SK-N-MC (cell line): ENCODE measurements around the gene FILIP1L.

Experiments
- DNase-seq: peaks from one replicate; pipeline ENCODE4 v3.0.0-alpha.2; 2011; ENCODE audit warnings: low read depth, low spot score
- H3K27ac ChIP-seq: fragments of 200-600 bp; sonication (generic); 2 replicates; pipeline ENCODE4 v1.5.1; 2016; ENCODE audit warnings: mixed run types
- H3K36me3 ChIP-seq: fragments of 200-600 bp; sonication (generic); 2 replicates; pipeline ENCODE4 v1.6.1; 2017; ENCODE audit warnings: antibody characterized with exemption, low read length, mixed read lengths; ENCODE audit not compliant: insufficient read depth
- H3K4me3 ChIP-seq: fragments of 200-600 bp; sonication (generic); 2 replicates; pipeline ENCODE4 v1.5.1; 2016
- H3K9ac ChIP-seq: fragments of 200-600 bp; sonication (generic); 2 replicates; pipeline ENCODE4 v1.8.0; 2017; ENCODE audit warnings: mixed run types, mixed read lengths; ENCODE audit not compliant: insufficient read length
- H3K9me3 ChIP-seq: fragments of 200-600 bp; sonication (generic); 2 replicates; pipeline ENCODE4 v1.6.1; 2017; ENCODE audit warnings: low read depth, mild to moderate bottlenecking, antibody characterized with exemption, low read length, moderate library complexity, mixed read lengths
- EZH2 ChIP-seq: fragments of 200-600 bp; sonication (generic); IDR thresholded peaks from one replicate; pipeline ENCODE4 v1.6.1; 2017; ENCODE audit warnings: antibody characterized with exemption
- FOXP2 ChIP-seq: optimal IDR thresholded peaks from 2 replicates; pipeline ENCODE3; 2011; ENCODE audit warnings: mild to moderate bottlenecking, moderate library complexity; ENCODE audit not compliant: insufficient read depth; ENCODE audit errors: extremely low read length, control extremely low read depth
- POLR2AphosphoS5 ChIP-seq: IDR thresholded peaks from 2 replicates; pipeline ENCODE4 v1.6.1; 2012; ENCODE audit warnings: mild to moderate bottlenecking, low read depth, low read length, borderline replicate concordance

FILIP1L gene

DNA sequence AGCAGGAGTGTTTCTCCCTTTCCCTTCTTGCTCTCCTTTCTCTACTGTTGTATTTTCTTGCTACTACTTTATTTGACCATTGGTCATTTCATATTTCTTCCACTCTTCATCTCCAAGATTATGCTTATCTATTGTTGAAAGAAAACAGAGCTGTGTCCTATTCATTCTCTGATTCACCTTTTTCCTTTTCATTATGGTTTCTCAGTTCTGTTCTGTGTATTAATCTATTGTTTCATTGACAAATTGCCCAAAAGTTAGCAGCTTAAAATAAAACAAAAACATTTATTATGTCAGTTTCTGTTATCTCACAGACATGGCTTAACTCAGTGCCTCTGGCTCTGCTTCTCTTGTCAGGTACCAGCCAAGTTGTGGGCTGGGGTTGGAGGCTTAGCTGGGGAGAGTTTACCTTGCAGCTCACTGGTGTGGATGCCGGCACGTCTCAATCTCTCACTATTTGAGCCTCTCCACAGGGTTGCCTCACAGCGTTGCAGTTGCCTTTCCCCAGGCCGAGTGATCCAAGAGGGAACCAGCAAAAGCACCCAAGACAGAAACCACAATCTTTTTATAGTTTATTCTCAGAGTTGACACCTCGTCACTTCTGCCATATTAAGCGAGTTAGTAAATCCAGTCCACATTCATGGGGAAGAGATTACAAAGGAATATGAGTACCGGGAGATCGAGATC, 36.9 kb upstream of the FILIP1L start:
- no peak for DNase-seq
- TF ChIP-seq FOXP2 (no peak), POLR2AphosphoS5 (no peak)
- Histone ChIP-seq H3K9ac (no peak overlapping the region), H3K9me3 (no peaks in the 10 kb centered on the region; the same call in 1 of the 2 replicates), H3K4me3 (no peak overlapping the region), H3K36me3 (peaks cover 22% of the 10 kb centered on the region), H3K27ac (no peak overlapping the region)

GRCh38 chr3:100150473-100150872, 36.2 kb upstream of the FILIP1L start:
- Histone ChIP-seq H3K9ac (no peak overlapping the region), H3K9me3 (no peaks in the 10 kb centered on the region; the same call in 1 of the 2 replicates)
- no peak for DNase-seq

GRCh38 chr3:100149713-100150415, 35.6 kb upstream of the FILIP1L start:
- H3K9ac ChIP-seq, result no peak overlapping the region
- H3K9me3 ChIP-seq, result no peaks in the 10 kb centered on the region
- H3K36me3 ChIP-seq, result peaks cover 17% of the 10 kb centered on the region
- DNase-seq, result no peak
- TF ChIP-seq POLR2AphosphoS5 (no peak), FOXP2 (no peak), EZH2 (no peak)
- no peak overlapping the region for H3K4me3 ChIP-seq
- H3K27ac ChIP-seq, result no peak overlapping the region

More at GRCh38 chr3:100150473-100150872, 36.2 kb upstream of the FILIP1L start:
- TF ChIP-seq POLR2AphosphoS5 (no peak), EZH2 (no peak), FOXP2 (no peak)
- Histone ChIP-seq H3K36me3 (peaks cover 19% of the 10 kb centered on the region), H3K27ac (no peak overlapping the region), H3K4me3 (no peak overlapping the region)

- Histone ChIP-seq H3K4me3 (no peak overlapping the region), H3K9ac (no peak overlapping the region), H3K36me3 (peaks cover 15% of the 10 kb centered on the region), H3K27ac (no peak overlapping the region), H3K9me3 (no peaks in the 10 kb centered on the region)
- no peak for DNase-seq
- no peak for TF ChIP-seq FOXP2
These were observed 34.8 kb upstream of the FILIP1L start for GRCh38 chr3:100149130-100149529.

DNA sequence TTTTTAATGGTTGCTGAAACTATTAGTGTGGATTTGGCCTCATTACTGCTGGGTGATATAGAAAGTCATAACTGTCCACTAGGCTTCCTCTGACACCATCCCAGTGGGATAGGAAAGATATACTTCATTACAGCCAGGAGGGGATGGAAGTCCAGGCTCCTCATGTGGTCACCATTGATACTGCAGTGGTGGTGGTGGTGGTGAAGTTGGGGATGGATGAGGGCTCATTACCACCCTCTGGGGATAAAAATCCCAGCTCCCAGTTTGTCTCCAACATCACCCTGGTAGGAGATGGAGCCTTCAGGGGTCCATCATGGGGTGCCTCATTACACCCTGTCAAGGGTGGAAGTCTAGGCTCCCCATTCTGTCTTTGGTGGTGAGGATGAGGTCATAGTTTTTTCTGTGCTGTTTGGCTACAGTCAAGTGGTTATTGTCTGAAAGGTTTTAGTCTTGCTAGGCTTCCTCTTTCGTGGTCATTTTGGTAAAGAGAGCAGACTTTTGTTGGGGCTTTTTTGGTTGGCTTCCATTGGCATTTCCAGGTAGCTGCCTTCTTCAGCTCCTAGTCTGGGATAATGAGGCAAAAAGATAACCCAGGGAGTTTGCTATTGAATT, 30.1 kb upstream of the FILIP1L start:
- Histone ChIP-seq H3K9me3 (no peaks in the 10 kb centered on the region), H3K36me3 (no peaks in the 10 kb centered on the region)

GRCh38 chr3:100141586-100141985, 27.3 kb upstream of the FILIP1L start:
- no peak for TF ChIP-seq FOXP2
- no peak for TF ChIP-seq EZH2
- no peak for TF ChIP-seq POLR2AphosphoS5
- no peak overlapping the region for H3K4me3 ChIP-seq
- DNase-seq, result no peak

More for the DNA sequence above, 30.1 kb upstream of the FILIP1L start:
- H3K9ac ChIP-seq, result no peak overlapping the region
- no peak overlapping the region for H3K4me3 ChIP-seq
- DNase-seq, result no peak
- no peak overlapping the region for H3K27ac ChIP-seq
- TF ChIP-seq FOXP2, result no peak
- no peak for TF ChIP-seq EZH2
- TF ChIP-seq POLR2AphosphoS5, result no peak

GRCh38 chr3:100140976-100141375, 26.7 kb upstream of the FILIP1L start:
- H3K27ac ChIP-seq, result no peak overlapping the region

More at GRCh38 chr3:100141586-100141985, 27.3 kb upstream of the FILIP1L start:
- Histone ChIP-seq H3K9me3 (no peaks in the 10 kb centered on the region), H3K27ac (no peak overlapping the region), H3K9ac (no peak overlapping the region), H3K36me3 (no peaks in the 10 kb centered on the region)

DNA sequence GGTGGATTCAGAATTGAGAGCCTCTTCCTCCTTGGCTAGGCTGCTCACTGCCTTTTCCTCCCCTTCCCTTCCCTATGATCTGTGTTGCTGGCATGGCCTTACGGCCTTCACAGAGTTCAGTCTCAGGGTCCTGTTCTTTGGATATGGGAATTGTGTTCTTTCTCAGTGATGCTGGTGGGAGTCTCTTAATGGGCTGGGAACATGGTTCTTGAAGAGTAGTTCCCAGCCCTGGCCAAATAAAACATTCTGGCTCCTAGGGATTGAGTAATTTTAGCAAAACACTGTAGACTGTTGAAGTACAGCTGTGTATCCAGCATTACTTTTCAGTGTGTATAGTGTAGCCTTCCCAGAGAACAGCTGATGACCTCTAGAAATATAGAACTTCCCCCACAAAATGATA, 22.6 kb upstream of the FILIP1L start:
- TF ChIP-seq POLR2AphosphoS5, result no peak
- no peak for TF ChIP-seq FOXP2
- no peak for TF ChIP-seq EZH2
- no peak overlapping the region for H3K4me3 ChIP-seq
- no peaks in the 10 kb centered on the region for H3K9me3 ChIP-seq
- no peak overlapping the region for H3K27ac ChIP-seq
- H3K9ac ChIP-seq, result no peak overlapping the region
- DNase-seq, result no peak
- no peaks in the 10 kb centered on the region for H3K36me3 ChIP-seq

More at GRCh38 chr3:100140976-100141375, 26.7 kb upstream of the FILIP1L start:
- Histone ChIP-seq H3K9me3 (no peaks in the 10 kb centered on the region), H3K9ac (no peak overlapping the region), H3K4me3 (no peak overlapping the region), H3K36me3 (no peaks in the 10 kb centered on the region)
- no peak for DNase-seq
- TF ChIP-seq POLR2AphosphoS5 (no peak), EZH2 (no peak), FOXP2 (no peak)
